Left renal pelvis (tissue), 4 donors: ENCODE measurements around the gene BACE2. TPM values are rescaled to one million over a fixed set of nuclear protein-coding genes. Genes with fewer than 3 reads are reported as not detected.
"Not testable (repeated sequence)": the region's sequence is repeated elsewhere in the genome, so short reads cannot be mapped to it uniquely, and the experiment has no call there.

Experiments used
- DNase-seq, 4 donors: peaks; one replicate each; pipeline ENCODE4 v3.0.0-alpha.2; 2013; ENCODE audit warnings: low read depth in 4 of 4, low spot score in 3 of 4
- polyA plus RNA-seq, 4 donors: library from polyadenylated mRNA; unstranded; fragments of 120-200 nt; gene quantifications; one replicate each; pipeline ENCODE4 v1.2.1, GENCODE V29; 2013; ENCODE audit not compliant: insufficient read length in 4 of 4

Gene BACE2
- polyA plus RNA-seq, 4 donors = 26.5 to 56.5 (median 31.7) TPM

- DNase-seq = no peak
Observed at GRCh38 chr21:41182547-41182946, 14.6 kb downstream of the BACE2 start.

- DNase-seq = no peak
Observed at GRCh38 chr21:41183575-41183974, 15.6 kb downstream of the BACE2 start.

- DNase-seq = no peak
Observed at GRCh38 chr21:41185802-41186201, 17.8 kb downstream of the BACE2 start.

- no peak for DNase-seq
Observed at GRCh38 chr21:41186755-41187536, 19.0 kb downstream of the BACE2 start.

- DNase-seq = no peak
Observed at GRCh38 chr21:41187537-41188025, 19.6 kb downstream of the BACE2 start.

- DNase-seq = no peak
Observed at GRCh38 chr21:41188486-41189149, 20.7 kb downstream of the BACE2 start.

- no peak for DNase-seq
Observed at GRCh38 chr21:41189150-41189745, 21.3 kb downstream of the BACE2 start.

- not testable (repeated sequence) for DNase-seq
Observed at GRCh38 chr21:41192552-41192951, 24.6 kb downstream of the BACE2 start.

- DNase-seq = no peak
Observed at GRCh38 chr21:41195311-41195710, 27.4 kb downstream of the BACE2 start.

GRCh38 chr21:41196993-41197392 lies 29.0 kb downstream of the BACE2 start:
- no peak for DNase-seq

GRCh38 chr21:41197582-41197981 lies 29.6 kb downstream of the BACE2 start:
- no peak for DNase-seq

- DNase-seq = not testable (repeated sequence)
Observed at GRCh38 chr21:41198647-41199046, 30.7 kb downstream of the BACE2 start.

GRCh38 chr21:41199123-41199522 lies 31.2 kb downstream of the BACE2 start:
- DNase-seq = no peak

GRCh38 chr21:41199588-41199987 lies 31.6 kb downstream of the BACE2 start:
- no peak for DNase-seq

GRCh38 chr21:41201385-41201784 lies 33.4 kb downstream of the BACE2 start:
- no peak for DNase-seq

GRCh38 chr21:41204736-41205135 lies 36.8 kb downstream of the BACE2 start:
- no peak for DNase-seq

- DNase-seq = no peak
Observed at GRCh38 chr21:41207401-41208375, 39.7 kb downstream of the BACE2 start.

- DNase-seq = no peak
Observed at GRCh38 chr21:41208376-41208763, 40.4 kb downstream of the BACE2 start.

GRCh38 chr21:41209016-41209619 lies 41.2 kb downstream of the BACE2 start:
- DNase-seq = no peak
